GM15510 (cell line): ENCODE measurements around the gene MGAT5B.

Experiments used
- POLR2A ChIP-seq: IDR thresholded peaks from 3 replicates; pipeline ENCODE4 v1.6.1; 2011; ENCODE audit warnings: borderline replicate concordance; ENCODE audit not compliant: insufficient read length; ENCODE audit errors: extremely low read depth

MGAT5B gene

GRCh38 chr17:76952402-76952801, 84.2 kb downstream of the MGAT5B start:
- TF ChIP-seq POLR2A = no peak

- TF ChIP-seq POLR2A = no peak
Measured at GRCh38 chr17:76953066-76953465, 84.9 kb downstream of the MGAT5B start.

GRCh38 chr17:76953946-76954345, 85.7 kb downstream of the MGAT5B start:
- no peak for TF ChIP-seq POLR2A

- TF ChIP-seq POLR2A = no peak
Measured at GRCh38 chr17:76955191-76955590, 87.0 kb downstream of the MGAT5B start.

- TF ChIP-seq POLR2A = no peak
Measured at GRCh38 chr17:76956846-76957540, 88.8 kb downstream of the MGAT5B start.

GRCh38 chr17:76957678-76958464, 89.7 kb downstream of the MGAT5B start:
- no peak for TF ChIP-seq POLR2A

GRCh38 chr17:76958974-76959373, 90.8 kb downstream of the MGAT5B start:
- no peak for TF ChIP-seq POLR2A

- no peak for TF ChIP-seq POLR2A
Measured at GRCh38 chr17:76961869-76962268, 93.7 kb downstream of the MGAT5B start.

- no peak for TF ChIP-seq POLR2A
Measured at GRCh38 chr17:76962858-76963257, 94.7 kb downstream of the MGAT5B start.

- no peak for TF ChIP-seq POLR2A
Measured at GRCh38 chr17:76966016-76966415, 97.8 kb downstream of the MGAT5B start.

GRCh38 chr17:76966486-76967181, 98.4 kb downstream of the MGAT5B start:
- TF ChIP-seq POLR2A = no peak

GRCh38 chr17:76967762-76968161, 99.6 kb downstream of the MGAT5B start:
- no peak for TF ChIP-seq POLR2A

- no peak for TF ChIP-seq POLR2A
Measured at GRCh38 chr17:76968707-76969597, 100.7 kb downstream of the MGAT5B start.

GRCh38 chr17:76969598-76970172, 101.5 kb downstream of the MGAT5B start:
- no peak for TF ChIP-seq POLR2A
